WTC11 (cell line): Measurements from ENCODE around the gene ZNF329.

Source experiments
- HMGXB4 ChIP-seq: sonication (generic); formaldehyde crosslinking; IDR thresholded peaks from 2 replicates; pipeline ENCODE4 v1.8.1; 2023; ENCODE audit warnings: mild to moderate bottlenecking, moderate library complexity, missing genetic modification reagents
- JUN ChIP-seq: sonication (generic); formaldehyde crosslinking; IDR thresholded peaks from 2 replicates; pipeline ENCODE4 v1.8.0; 2023; ENCODE audit warnings: mild to moderate bottlenecking, missing genetic modification reagents
- ZNF263 ChIP-seq: sonication (generic); formaldehyde crosslinking; IDR thresholded peaks from 2 replicates; pipeline ENCODE4 v1.8.1; 2022; ENCODE audit warnings: low read depth, mild to moderate bottlenecking, moderate library complexity, missing genetic modification reagents

DNA sequence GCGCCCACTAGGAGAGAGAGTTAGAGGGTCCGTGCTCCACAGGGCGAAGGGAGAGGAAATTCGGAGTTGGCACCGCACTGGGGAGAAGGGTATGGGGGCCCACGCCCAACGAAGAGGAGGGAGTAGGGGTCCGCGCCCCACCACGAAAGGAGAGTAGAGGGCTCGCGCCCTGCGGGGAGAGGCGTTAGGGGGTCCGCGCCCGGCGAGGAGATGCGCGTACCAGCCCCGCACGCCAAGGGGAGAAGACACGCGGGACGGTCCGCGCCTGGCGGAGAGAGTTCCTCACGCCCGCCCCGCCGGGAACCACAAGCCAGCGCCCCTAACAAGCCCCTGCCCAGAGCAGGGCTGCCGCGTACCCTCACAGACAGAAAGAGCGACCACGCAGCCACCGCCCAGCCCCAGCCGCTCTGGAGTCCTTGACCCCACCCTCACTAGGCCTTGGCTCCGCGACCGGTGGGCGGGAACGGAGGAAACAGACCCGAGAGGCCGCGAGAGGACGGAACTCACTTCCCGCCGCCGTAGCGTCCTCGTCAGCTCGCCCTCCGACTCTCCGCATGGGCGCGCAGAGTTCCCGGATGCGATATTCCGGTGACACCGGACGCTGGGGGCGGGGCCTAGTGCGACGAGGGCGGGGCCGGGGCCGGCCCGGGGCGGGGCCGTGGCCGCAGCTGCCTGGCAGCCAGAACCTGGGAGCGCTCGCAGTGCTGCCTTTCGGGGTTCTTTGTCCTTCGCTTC is 32.6 kb downstream of the ZNF329 start:
- TF ChIP-seq HMGXB4 (CRISPR knock-in tag) = no peak
- TF ChIP-seq ZNF263 = no peak
- no peak for TF ChIP-seq JUN (CRISPR knock-in tag)
